ENCODE measurements around the gene PUSL1. TPM values are rescaled to one million over a fixed set of nuclear protein-coding genes. Genes with fewer than 3 reads are reported as not detected.
A peak's percentile ranks its signal among the peaks of the same experiment; 100 is the strongest.

PUSL1 gene
- total and polyA plus RNA-seq, 2 of the 4 experiments (the other 2 are of a cell fraction) = 10.9 to 33.0 TPM

DNA sequence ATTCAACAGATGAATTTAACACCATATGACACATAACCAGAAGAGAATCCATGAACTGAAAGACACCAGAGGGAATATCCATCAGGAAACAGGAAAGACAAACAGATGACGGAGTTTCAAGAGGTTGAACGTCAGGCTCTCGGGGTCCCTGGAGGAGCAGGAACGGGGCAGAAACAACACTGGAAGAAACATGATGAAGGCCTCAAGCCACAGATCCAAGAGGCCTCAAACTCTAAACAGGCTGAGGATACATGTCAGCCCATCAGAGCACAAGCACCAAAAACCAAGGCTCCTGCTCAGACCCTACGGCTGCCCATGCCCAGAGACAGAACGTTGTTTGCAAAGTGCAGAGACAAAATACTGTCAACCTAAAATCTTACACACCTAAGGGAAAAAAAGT lies 9.0 kb downstream of the PUSL1 start:
- Histone ChIP-seq H3K27me3 (ENCODE audit: control insufficient read depth, insufficient read depth, low read length) (no peaks in the 10 kb centered on the region), H3K4me3 (ENCODE audit: insufficient read depth, low read depth, low read length) (no peak overlapping the region), H3K4ac (ENCODE audit: low read depth, low read length) (peak overlapping the region; percentile 35; the same call in 1 of the 2 replicates), H4K5ac (ENCODE audit: low read depth, low read length) (no peak overlapping the region), H3K23ac (ENCODE audit: low read depth, low read length) (no peak overlapping the region), H4K91ac (ENCODE audit: insufficient read depth, low read depth, low read length) (no peak overlapping the region), H3K18ac (ENCODE audit: low read depth, low read length) (no peak overlapping the region), H2BK15ac (ENCODE audit: low read depth, low read length) (no peak overlapping the region), H3K9me3 (ENCODE audit: control insufficient read depth, insufficient read depth, low read length) (no peaks in the 10 kb centered on the region), H2BK120ac (ENCODE audit: low read depth, low read length) (no peak overlapping the region), H3K36me3 (ENCODE audit: control insufficient read depth, insufficient read depth, low read length) (peaks cover 59% of the 10 kb centered on the region), H3K4me1 (ENCODE audit: control insufficient read depth, insufficient read depth, low read length) (peaks cover 11% of the 10 kb centered on the region; the same call in 1 of the 2 replicates), H2AFZ (replicated peaks; ENCODE audit: low read length, poor library complexity) (no peak overlapping the region), H3K79me1 (ENCODE audit: low read depth in 1 of 2, low read length in 2 of 2) (peaks cover 14 to 74% of the 10 kb centered on the region in 2 experiments), H3K14ac (replicated peaks; ENCODE audit: low read depth, low read length) (no peak overlapping the region), H3K9me1 (ENCODE audit: insufficient read depth, low read length) (peaks cover 4% of the 10 kb centered on the region), H3K4me2 (ENCODE audit: low read depth, low read length) (no peak overlapping the region), H2AK9ac (replicated peaks; ENCODE audit: low read depth, low read length, poor library complexity) (no peak overlapping the region), H3K27ac (ENCODE audit: insufficient read depth, low read length) (no peak overlapping the region; the same call in 1 of the 2 replicates), H3K9ac (ENCODE audit: low read depth, low read length) (no peak overlapping the region), H2AK5ac (ENCODE audit: low read depth, low read length) (0 out of 2 replicates have a peak overlapping the region, but pooled peaks have one; percentile 0), H4K8ac (ENCODE audit: low read depth in 2 of 2, low read length in 2 of 2) (no peak overlapping the region), H2BK20ac (ENCODE audit: low read depth, low read length) (no peak overlapping the region), H3K56ac (ENCODE audit: extremely low read depth, insufficient read depth, low read length) (no peak overlapping the region), H2BK5ac (ENCODE audit: low read depth, low read length, poor library complexity, severe bottlenecking) (no peak overlapping the region), H4K20me1 (ENCODE audit: insufficient read depth, low read length) (peaks cover 75% of the 10 kb centered on the region)
- WGBS, 2 experiments (ENCODE audit: extremely low coverage in 2 of 2, insufficient read length in 1 of 2) = 92% methylated on average over 3 of the region's 6 CpGs; no CpG with 5 or more reads in 1 of the 2 experiments
- in situ Hi-C loops (cut with MboI; ENCODE audit: low sequenced_read_pairs) (no loop called here), dilution Hi-C loops (cut with HindIII; ENCODE audit: low sequenced_read_pairs, unreplicated experiment) (no loop called here), intact Hi-C loops (cut with micrococcal nuclease) (no loop called here)
- TF ChIP-seq, protein P1, sequence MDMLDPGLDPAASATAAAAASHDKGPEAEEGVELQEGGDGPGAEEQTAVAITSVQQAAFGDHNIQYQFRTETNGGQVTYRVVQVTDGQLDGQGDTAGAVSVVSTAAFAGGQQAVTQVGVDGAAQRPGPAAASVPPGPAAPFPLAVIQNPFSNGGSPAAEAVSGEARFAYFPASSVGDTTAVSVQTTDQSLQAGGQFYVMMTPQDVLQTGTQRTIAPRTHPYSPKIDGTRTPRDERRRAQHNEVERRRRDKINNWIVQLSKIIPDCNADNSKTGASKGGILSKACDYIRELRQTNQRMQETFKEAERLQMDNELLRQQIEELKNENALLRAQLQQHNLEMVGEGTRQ (IDR thresholded peaks at IDR 0.05; ENCODE audit: low read depth, low read length) = no peak
- TF ChIP-seq CTCF (conservative IDR thresholded peaks at IDR 0.05; ENCODE audit: low read depth, low read length) = no peak
- TF ChIP-seq MAZ (IDR thresholded peaks at IDR 0.05; ENCODE audit: borderline replicate concordance, low read depth, low read length) = no peak
- no peak for TF ChIP-seq FOS (IDR thresholded peaks at IDR 0.05; ENCODE audit: low read depth, low read length)
- no peak for TF ChIP-seq RFX5 (IDR thresholded peaks at IDR 0.05; ENCODE audit: low read depth, low read length)
- TF ChIP-seq CEBPB (IDR thresholded peaks at IDR 0.05; ENCODE audit: low read depth, low read length) = no peak
- no peak for TF ChIP-seq MXI1 (IDR thresholded peaks at IDR 0.05; ENCODE audit: borderline replicate concordance, low read depth, low read length)
- CTCF ChIA-PET = no interaction called here
- BruUV-seq (replicated peaks) = no TSS peak
- POLR2A ChIA-PET (ENCODE audit: unreplicated experiment) = no interaction called here
- DNase-seq (no peak), ATAC-seq (ENCODE audit: low read depth) (no peak)
